Activated B cell treated with CpG ODN at 0.5 μM for 24 hours (primary cell): Measurements from ENCODE around the gene GRIK1. TPM values are rescaled to one million over a fixed set of nuclear protein-coding genes. Genes with fewer than 3 reads are reported as not detected.

Experiments
- ATAC-seq: fragments of 200-7000 bp; cut with Tn5 transposase; one replicate; pipeline ENCODE4 v1.10.0; 2021; ENCODE audit warnings: low read depth, mild to moderate bottlenecking, moderate library complexity
- CTCF ChIA-PET: fragments of 350-600 bp; sonication (Branson Sonifier 250); formaldehyde crosslinking; loops from one replicate; lab custom pipeline; 2021; ENCODE audit warnings: antibody characterized with exemption; lab: Charles Lee
- POLR2A ChIA-PET: fragments of 350-600 bp; sonication (Branson Sonifier 250); formaldehyde crosslinking; loops from one replicate; lab custom pipeline; 2021; ENCODE audit warnings: antibody characterized with exemption; lab: Charles Lee
- DNase-seq: peaks from one replicate; pipeline ENCODE4 v3.0.0; 2022
- H3K27ac Mint-ChIP-seq: one replicate; pipeline ENCODE4 v1.8.0; 2020; ENCODE audit warnings: mixed read lengths
- H3K27me3 Mint-ChIP-seq: one replicate; pipeline ENCODE4 v1.8.0; 2021; ENCODE audit warnings: mixed read lengths
- H3K36me3 Mint-ChIP-seq: one replicate; pipeline ENCODE4 v1.8.0; 2021; ENCODE audit warnings: low read depth, mixed read lengths
- H3K4me1 Mint-ChIP-seq: one replicate; pipeline ENCODE4 v1.8.0; 2021; ENCODE audit warnings: mixed read lengths
- H3K4me3 Mint-ChIP-seq: one replicate; pipeline ENCODE4 v1.8.0; 2020; ENCODE audit warnings: mild to moderate bottlenecking, mixed read lengths
- H3K9me3 Mint-ChIP-seq: one replicate; pipeline ENCODE4 v1.8.0; 2020; ENCODE audit warnings: mixed read lengths
- CTCF ChIP-seq: fragments of 200-600 bp; IDR thresholded peaks from one replicate; pipeline ENCODE4 v1.8.0; 2022; ENCODE audit warnings: antibody characterized with exemption, mild to moderate bottlenecking
- intact Hi-C: fragments of 100-400 bp; cut with micrococcal nuclease; formaldehyde crosslinking; loops from one replicate; pipeline ENCODE4 v1.15.1; 2024
- total RNA-seq: library from RNA; stranded (reverse); gene quantifications from 2 replicates; pipeline ENCODE4 v1.2.3, GENCODE V29; 2022

GRIK1 gene
- total RNA-seq, 1 donor from 2014 or later: not detected

- ChIA-PET POLR2A (no interaction called here), CTCF (no interaction called here)
- no peak overlapping the region for H3K27ac Mint-ChIP-seq
- no peaks in the 10 kb centered on the region for H3K27me3 Mint-ChIP-seq
- H3K4me3 Mint-ChIP-seq: no peak overlapping the region
- H3K9me3 Mint-ChIP-seq: no peaks in the 10 kb centered on the region
- ATAC-seq (no peak), DNase-seq (no peak)
- peaks cover 7% of the 10 kb centered on the region for H3K4me1 Mint-ChIP-seq
- peaks cover 8% of the 10 kb centered on the region for H3K36me3 Mint-ChIP-seq
- TF ChIP-seq CTCF: no peak
- intact Hi-C loops: no loop called here
These were observed 433.6 kb downstream of the GRIK1 start for GRCh38 chr21:29506214-29506613.

DNA sequence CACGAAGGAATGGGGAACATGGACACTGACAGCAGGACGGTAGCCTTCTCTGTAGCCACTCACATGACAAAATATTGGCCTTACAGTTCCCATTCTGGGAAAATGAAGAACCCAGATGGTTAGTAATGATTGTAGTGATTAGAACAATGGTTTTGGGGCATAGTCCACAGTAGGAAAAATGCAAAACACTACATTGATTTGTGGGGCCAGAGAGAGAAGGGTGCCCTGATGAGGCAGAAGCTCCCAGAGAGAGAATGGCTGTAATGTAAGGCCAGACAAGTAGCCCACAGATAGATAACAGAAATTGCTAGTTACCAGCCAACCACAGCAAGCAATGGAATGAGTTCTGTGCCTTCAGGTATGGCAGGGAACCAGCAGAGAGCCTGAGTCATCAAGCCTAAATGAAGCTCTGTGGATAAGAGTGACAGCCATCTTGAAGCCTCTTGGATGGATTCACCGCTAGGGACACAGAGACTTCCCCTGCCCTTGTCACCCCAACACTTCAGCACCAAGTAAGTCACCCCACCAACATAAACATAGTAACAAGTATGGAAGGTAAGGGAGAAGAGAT, 435.0 kb downstream of the GRIK1 start:
- no peaks in the 10 kb centered on the region for H3K9me3 Mint-ChIP-seq
- TF ChIP-seq CTCF: no peak
- peaks cover 7% of the 10 kb centered on the region for H3K4me1 Mint-ChIP-seq
- DNase-seq (no peak), ATAC-seq (no peak)
- no peak overlapping the region for H3K4me3 Mint-ChIP-seq
- H3K27me3 Mint-ChIP-seq: no peaks in the 10 kb centered on the region
- ChIA-PET POLR2A (no interaction called here), CTCF (no interaction called here)
- intact Hi-C loops: no loop called here
- H3K36me3 Mint-ChIP-seq: peaks cover 8% of the 10 kb centered on the region
- no peak overlapping the region for H3K27ac Mint-ChIP-seq

DNA sequence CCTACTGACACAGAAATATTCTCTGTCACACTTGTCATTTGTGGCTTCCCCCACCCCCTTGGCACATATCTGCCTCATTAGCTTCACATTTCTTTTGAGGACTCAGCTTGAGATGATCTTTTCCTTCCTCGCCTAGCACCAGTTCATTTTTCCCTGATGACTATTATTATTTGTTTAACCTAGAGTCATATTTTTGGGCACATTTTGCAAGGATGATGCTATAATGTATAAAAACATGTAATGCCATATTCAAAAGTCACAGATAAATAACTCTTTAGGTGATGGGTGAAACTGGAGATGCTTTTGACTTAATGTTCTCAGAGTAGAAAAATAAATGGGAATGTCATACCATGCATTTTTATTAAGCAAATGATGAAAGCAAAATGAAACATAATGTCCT, 438.3 kb downstream of the GRIK1 start:
- no peak for TF ChIP-seq CTCF
- no peaks in the 10 kb centered on the region for H3K27me3 Mint-ChIP-seq
- ChIA-PET CTCF (no interaction called here), POLR2A (no interaction called here)
- H3K27ac Mint-ChIP-seq: no peak overlapping the region
- H3K9me3 Mint-ChIP-seq: peaks cover 2% of the 10 kb centered on the region
- ATAC-seq: no peak
- DNase-seq: no peak
- no peak overlapping the region for H3K4me3 Mint-ChIP-seq
- H3K4me1 Mint-ChIP-seq: peaks cover 5% of the 10 kb centered on the region
- intact Hi-C loops: no loop called here
- peaks cover 17% of the 10 kb centered on the region for H3K36me3 Mint-ChIP-seq

- DNase-seq: no peak
- no peak for TF ChIP-seq CTCF
- Mint-ChIP-seq H3K27ac (no peak overlapping the region), H3K27me3 (no peaks in the 10 kb centered on the region), H3K4me1 (no peaks in the 10 kb centered on the region), H3K36me3 (peaks cover 17% of the 10 kb centered on the region), H3K9me3 (peaks cover 2% of the 10 kb centered on the region), H3K4me3 (no peak overlapping the region)
- POLR2A ChIA-PET: no interaction called here
- no peak for ATAC-seq
- intact Hi-C loops: no loop called here
- CTCF ChIA-PET: no interaction called here
These were observed 440.0 kb downstream of the GRIK1 start for GRCh38 chr21:29499734-29500343.

GRCh38 chr21:29499229-29499628, 440.6 kb downstream of the GRIK1 start:
- Mint-ChIP-seq H3K36me3 (peaks cover 14% of the 10 kb centered on the region), H3K4me3 (no peak overlapping the region), H3K27ac (no peak overlapping the region), H3K27me3 (no peaks in the 10 kb centered on the region), H3K4me1 (no peaks in the 10 kb centered on the region), H3K9me3 (peaks cover 2% of the 10 kb centered on the region)
- ChIA-PET CTCF (no interaction called here), POLR2A (no interaction called here)
- TF ChIP-seq CTCF: no peak
- DNase-seq (no peak), ATAC-seq (no peak)
- intact Hi-C loops: no loop called here
